Heart right ventricle (tissue), 16 donors: ENCODE results near the gene DES. TPM values are rescaled to one million over a fixed set of nuclear protein-coding genes. Genes with fewer than 3 reads are reported as not detected.
A peak's percentile ranks its signal among the peaks of the same experiment; 100 is the strongest.

Experiments
- ATAC-seq, 8 donors: fragments of 200-7000 bp; cut with Tn5 transposase; one replicate each; pipeline ENCODE4 v1.9.1; 2020; ENCODE audit warnings: mild to moderate bottlenecking in 8 of 8, moderate library complexity in 8 of 8, moderate number of reproducible peaks in 1 of 8
- DNase-seq, 2 donors: peaks; one replicate each; pipeline ENCODE4 v3.0.0-alpha.2; 2020
- H3K27ac ChIP-seq, 10 donors: fragments of 200-600 bp; sonication (generic) in 2 of 10; one replicate each; pipeline versions ENCODE4 v1.5.0 to v1.8.0; 2020 to 2022; ENCODE audit warnings: mild to moderate bottlenecking in 3 of 10
- H3K27me3 ChIP-seq, 7 donors: fragments of 200-600 bp; one replicate each; pipeline ENCODE4 v1.8.0; 2021 to 2022; ENCODE audit warnings: mild to moderate bottlenecking in 2 of 7
- H3K36me3 ChIP-seq, 9 donors: fragments of 200-600 bp; sonication (generic) in 1 of 9; one replicate each; pipeline versions ENCODE4 v1.5.0 to v1.8.0; 2020 to 2022; ENCODE audit warnings: mild to moderate bottlenecking in 2 of 9
- H3K4me1 ChIP-seq, 9 donors: fragments of 200-600 bp; sonication (generic) in 1 of 9; one replicate each; pipeline versions ENCODE4 v1.5.0 to v1.8.0; 2020 to 2022; ENCODE audit warnings: mild to moderate bottlenecking in 4 of 9
- H3K4me3 ChIP-seq, 10 donors: fragments of 200-600 bp; sonication (generic) in 2 of 10; one replicate each; pipeline versions ENCODE4 v1.5.0 to v1.8.0; 2020 to 2022; ENCODE audit warnings: mild to moderate bottlenecking in 7 of 10, moderate library complexity in 2 of 10
- H3K9me3 ChIP-seq, 11 donors: fragments of 200-600 bp in 10 of 11; sonication (generic) in 2 of 11; one replicate each; pipeline versions ENCODE4 v1.5.0 to v1.8.0; 2013 to 2022; ENCODE audit warnings: mild to moderate bottlenecking in 2 of 11, control low read depth in 1 of 11, moderate library complexity in 1 of 11
- WGBS, 2 donors: extraction: QIAGEN DNeasy Blood & Tissue Kit; methylation state at CpG; one replicate each; pipeline ENCODE4 v1.1.7; 2013; ENCODE audit warnings: inconsistent platforms in 1 of 2; 5-methylcytosine and 5-hydroxymethylcytosine counted together
- intact Hi-C, 10 donors: fragments of 100-400 bp; cut with DNase I; formaldehyde crosslinking; loops; one replicate each; pipeline versions ENCODE4 v1.11.1 to v1.14.2; 2022
- polyA plus RNA-seq, 2 donors: library from polyadenylated mRNA; stranded (reverse); fragments of 200-250 nt; gene quantifications; one replicate each; pipeline ENCODE4 v1.2.3, GENCODE V29; 2013
- total RNA-seq, 10 donors: library from RNA; stranded (reverse); fragmentation: NEBNext Ultra II Directional in 3 of 10; extraction: Animal tissue kit (Norgen Biotek cat#: 25700) in 3 of 10; gene quantifications; one replicate each; pipeline versions ENCODE4 v1.2.1 to v1.2.4, GENCODE V29; 2021 to 2023
- TF ChIP-seq, protein P1 (sequence below), 9 donors: fragments of 200-600 bp; sonication (generic) in 2 of 9; IDR thresholded peaks; one replicate each; pipeline versions ENCODE4 v1.5.0 to v1.8.0; 2021 to 2022; ENCODE audit warnings: antibody characterized with exemption in 9 of 9, mild to moderate bottlenecking in 5 of 9, moderate library complexity in 1 of 9
- donor health status: Arrhythmogenic right ventricular cardiomyopathy.
- donor health status: ischemic (EF 13 %, LVEDD 7.1; RV severe dilation, severe dysfunction).
- donor health status: healthy with polysubstance abuse.
- donor health status: DM: no; HTN: yes; CAD: no.
- donor health status: DM: no; HTN: no; CAD: no.
- donor health status: ischemic (EF 25% LVEDD 6.9; RV normal size, moderate dysfunction).
- donor health status: ischemic (EF 25% LVEDD 5.7; RV mildly dilated, moderate dysfunction).
- donor health status: healthy.
- donor health status: DM: yes; HTN: yes; CAD: no.
- donor health status: Ischemic cardiomyopathy.
- donor health status: ischemic (EF 35%, LVEDD 5.7; RV mildly dilated, moderate dysfunction).
- donor health status: nonischemic (EF 11% LVEDD 7.7; RV severe dilation, severe dysfunction).
- donor health status: DM: yes; HTN: yes; CAD: no.
- donor health status: PGD.
- donor health status: ischemic (EF 29% LVEDD 5.4; RV normal size, mild dysfunction).
- donor health status: nonischemic (EF 23%, LVEDD 6.1; RV moderate dilation, normal function).

DES gene
- total and polyA plus RNA-seq, 12 donors: 12,560 to 18,019 (median 15,816) TPM

GRCh38 chr2:219465659-219466561 lies 47.7 kb downstream of the DES start:
- ATAC-seq (no peak), DNase-seq (no peak)
- TF ChIP-seq, protein P1, sequence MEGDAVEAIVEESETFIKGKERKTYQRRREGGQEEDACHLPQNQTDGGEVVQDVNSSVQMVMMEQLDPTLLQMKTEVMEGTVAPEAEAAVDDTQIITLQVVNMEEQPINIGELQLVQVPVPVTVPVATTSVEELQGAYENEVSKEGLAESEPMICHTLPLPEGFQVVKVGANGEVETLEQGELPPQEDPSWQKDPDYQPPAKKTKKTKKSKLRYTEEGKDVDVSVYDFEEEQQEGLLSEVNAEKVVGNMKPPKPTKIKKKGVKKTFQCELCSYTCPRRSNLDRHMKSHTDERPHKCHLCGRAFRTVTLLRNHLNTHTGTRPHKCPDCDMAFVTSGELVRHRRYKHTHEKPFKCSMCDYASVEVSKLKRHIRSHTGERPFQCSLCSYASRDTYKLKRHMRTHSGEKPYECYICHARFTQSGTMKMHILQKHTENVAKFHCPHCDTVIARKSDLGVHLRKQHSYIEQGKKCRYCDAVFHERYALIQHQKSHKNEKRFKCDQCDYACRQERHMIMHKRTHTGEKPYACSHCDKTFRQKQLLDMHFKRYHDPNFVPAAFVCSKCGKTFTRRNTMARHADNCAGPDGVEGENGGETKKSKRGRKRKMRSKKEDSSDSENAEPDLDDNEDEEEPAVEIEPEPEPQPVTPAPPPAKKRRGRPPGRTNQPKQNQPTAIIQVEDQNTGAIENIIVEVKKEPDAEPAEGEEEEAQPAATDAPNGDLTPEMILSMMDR (IDR thresholded peaks at IDR 0.05): no peak
- Histone ChIP-seq H3K9me3 (no peaks in the 10 kb centered on the region), H3K4me3 (no peak overlapping the region), H3K36me3 (peaks cover 0 to 37% (median 0%) of the 10 kb centered on the region in 9 donors), H3K27ac (peak overlapping the region in 5 of 10 donors; percentile 48 to 96 (median 53)), H3K4me1 (peaks cover 0 to 92% (median 31%) of the 10 kb centered on the region in 9 donors), H3K27me3 (no peaks in the 10 kb centered on the region)
- 86 to 88% methylated on average over 47 of the region's 47 CpGs for WGBS, 2 donors
- intact Hi-C loops: no loop called here

- TF ChIP-seq, protein P1 (IDR thresholded peaks at IDR 0.05): no peak
- DNase-seq (no peak), ATAC-seq (no peak)
- H3K9me3 ChIP-seq: no peaks in the 10 kb centered on the region
- H3K4me1 ChIP-seq: peaks cover 0 to 87% (median 31%) of the 10 kb centered on the region in 9 donors
- H3K4me3 ChIP-seq: no peak overlapping the region
- intact Hi-C loops: no loop called here
- H3K27ac ChIP-seq: peak overlapping the region in 5 of 10 donors; percentile 40 to 78 (median 53)
- WGBS, 2 donors: 68 to 71% methylated on average over 28 of the region's 28 CpGs
- H3K27me3 ChIP-seq: no peaks in the 10 kb centered on the region
- peaks cover 0 to 44% (median 0%) of the 10 kb centered on the region in 9 donors for H3K36me3 ChIP-seq
Measured at GRCh38 chr2:219466816-219467735, 48.9 kb downstream of the DES start.

DNA sequence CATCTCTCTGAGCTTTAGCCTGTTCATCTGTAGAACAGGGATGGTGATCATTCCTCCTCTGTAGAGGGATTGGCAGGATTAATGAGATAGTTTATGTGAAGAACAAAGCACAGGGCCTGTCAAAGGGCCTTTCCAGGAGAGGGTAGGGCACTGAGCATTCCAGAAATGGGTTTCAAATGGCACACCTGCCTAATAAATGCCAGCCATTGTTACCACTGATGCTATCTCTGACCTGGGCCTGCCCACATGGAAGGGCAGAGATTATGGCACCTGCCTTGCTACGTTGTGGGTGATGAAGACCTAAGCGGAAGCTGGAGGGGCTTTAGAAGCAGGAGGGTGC lies 49.5 kb downstream of the DES start:
- no peak for DNase-seq
- Histone ChIP-seq H3K27me3 (no peaks in the 10 kb centered on the region), H3K9me3 (no peaks in the 10 kb centered on the region), H3K4me1 (peaks cover 0 to 81% (median 31%) of the 10 kb centered on the region in 9 donors), H3K36me3 (peaks cover 0 to 42% (median 0%) of the 10 kb centered on the region in 9 donors), H3K27ac (peak overlapping the region in 3 of 10 donors; percentile 39 to 78 (median 63)), H3K4me3 (no peak overlapping the region)
- 69 to 72% methylated on average over 2 of the region's 2 CpGs for WGBS, 2 donors
- TF ChIP-seq, protein P1 (IDR thresholded peaks at IDR 0.05): no peak
- intact Hi-C loops: no loop called here
- ATAC-seq: no peak
